ENCODE results near the gene KIF1A. TPM values are rescaled to one million over a fixed set of nuclear protein-coding genes. Genes with fewer than 3 reads are reported as not detected.

The KIF1A gene
- total and polyA plus RNA-seq, 2 of the 8 experiments (the other 6 are each of a cell fraction or from before 2014, with no cell fraction given), result 61.3 to 281 TPM

DNA sequence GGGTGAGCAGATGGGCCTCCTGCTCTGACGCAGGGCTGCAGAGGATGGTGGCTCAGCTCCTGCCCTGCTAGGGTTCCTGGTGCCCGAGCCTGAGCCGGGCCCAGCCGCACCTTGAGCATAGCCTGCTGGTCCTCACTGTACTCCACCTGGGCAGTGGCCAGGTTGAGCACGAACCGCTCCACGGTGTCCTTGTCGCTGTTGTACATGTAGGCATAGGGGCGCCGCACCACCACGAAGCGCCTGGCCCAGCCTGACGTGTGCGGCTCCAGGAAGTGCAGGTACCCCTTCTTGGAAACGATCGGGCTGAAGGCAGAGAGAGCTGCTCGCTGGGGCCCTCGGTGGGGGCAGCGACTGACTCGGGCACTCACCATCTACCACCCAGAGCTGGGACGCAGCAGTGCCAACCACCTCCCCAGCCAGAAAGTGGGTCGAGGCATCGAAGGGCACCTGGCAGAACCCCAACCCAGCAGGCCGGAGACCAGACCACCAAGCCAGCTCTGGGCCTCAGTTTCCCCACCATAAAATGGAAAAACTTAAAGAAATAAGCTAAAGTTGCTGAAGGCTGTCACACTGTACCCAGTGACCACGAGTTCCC is 101.0 kb downstream of the KIF1A start:
- Histone ChIP-seq H3K4me2 (ENCODE audit: insufficient read depth in 1 of 2, low read depth in 2 of 2, low read length in 2 of 2) (no peak overlapping the region), H2BK20ac (ENCODE audit: low read length) (no peak overlapping the region), H3K56ac (replicated peaks; ENCODE audit: insufficient read length, low read depth, low read length) (no peak overlapping the region), H3K23me2 (ENCODE audit: low read depth, low read length) (no peaks in the 10 kb centered on the region), H4K91ac (replicated peaks; ENCODE audit: insufficient read length, low read length) (no peak overlapping the region), H3K14ac (ENCODE audit: insufficient read length) (no peak overlapping the region), H3K9ac (replicated peaks in 1 of 4; ENCODE audit: extremely low read depth in 1 of 4, low read depth in 3 of 4, low read length in 3 of 4) (no peak overlapping the region), H2AFZ (ENCODE audit: low read length) (no peak overlapping the region), H3K4ac (replicated peaks; ENCODE audit: insufficient read length, low read depth, low read length) (no peak overlapping the region), H2BK5ac (ENCODE audit: low read depth, low read length) (no peak overlapping the region), H2BK120ac (replicated peaks; ENCODE audit: low read depth, low read length) (no peak overlapping the region), H3K4me1 (replicated peaks in 1 of 4; ENCODE audit: control insufficient read depth in 3 of 4, insufficient read depth in 4 of 4, low read length in 3 of 4) (no peaks in the 10 kb centered on the region; a peak in 1 of 7 replicates), H3K27me3 (replicated peaks in 1 of 4; ENCODE audit: control insufficient read depth in 3 of 4, extremely low read depth in 1 of 4, insufficient read depth in 3 of 4, low read length in 3 of 4) (no peaks in the 10 kb centered on the region), H3K9me3 (ENCODE audit: insufficient read depth in 2 of 2, low read depth in 1 of 2, low read length in 1 of 2) (no peaks in the 10 kb centered on the region), H3K79me2 (ENCODE audit: control insufficient read depth in 1 of 2, insufficient read depth in 2 of 2, low read length in 2 of 2) (no peaks in the 10 kb centered on the region), H4K5ac (ENCODE audit: insufficient read length, low read depth, low read length) (no peak overlapping the region), H4K20me1 (replicated peaks in 1 of 2; ENCODE audit: control insufficient read depth in 1 of 2, insufficient read depth in 2 of 2, low read length in 2 of 2) (peaks cover 13 to 20% of the 10 kb centered on the region in 2 experiments), H3K4me3 (ENCODE audit: extremely low read depth in 1 of 4, insufficient read depth in 2 of 4, low read depth in 3 of 4, low read length in 4 of 4) (no peak overlapping the region), H2AK5ac (ENCODE audit: low read depth, low read length) (no peak overlapping the region), H2BK12ac (ENCODE audit: low read depth, low read length) (no peak overlapping the region), H3K79me1 (ENCODE audit: low read depth, low read length) (peaks cover 2% of the 10 kb centered on the region), H3K36me3 (ENCODE audit: control insufficient read depth in 2 of 4, insufficient read depth in 4 of 4, low read length in 3 of 4) (peaks cover 22 to 72% (median 53%) of the 10 kb centered on the region in 4 experiments), H3K27ac (ENCODE audit: low read depth, low read length) (no peak overlapping the region), H3K23ac (ENCODE audit: insufficient read length) (no peak overlapping the region), H3K18ac (ENCODE audit: extremely low read depth, low read length) (no peak overlapping the region), H4K8ac (ENCODE audit: extremely low read depth, insufficient read depth, low read length) (no peak overlapping the region), H2BK15ac (ENCODE audit: low read length) (no peak overlapping the region)
- no peak for FAIRE-seq
- WGBS, 2 experiments (ENCODE audit: extremely low coverage in 1 of 2, insufficient coverage in 1 of 2, insufficient read length in 1 of 2, insufficient replicate concordance in 2 of 2, low coverage in 1 of 2, low lambda C conversion rate in 2 of 2, missing lambda C conversion rate in 1 of 2), result 94% methylated on average over 25 of the region's 25 CpGs; no CpG with 5 or more reads in 1 of the 2 experiments
- DNase-seq (ENCODE audit: low read depth in 1 of 2, low spot score in 2 of 2), result no peak
- TF ChIP-seq EGR1 (IDR thresholded peaks at IDR 0.05; ENCODE audit: borderline replicate concordance, low read depth, low read length) (no peak), CTBP2 (IDR thresholded peaks at IDR 0.05; ENCODE audit: borderline replicate concordance, insufficient read depth, insufficient read length, low read length) (no peak)
- TF ChIP-seq, protein P1, sequence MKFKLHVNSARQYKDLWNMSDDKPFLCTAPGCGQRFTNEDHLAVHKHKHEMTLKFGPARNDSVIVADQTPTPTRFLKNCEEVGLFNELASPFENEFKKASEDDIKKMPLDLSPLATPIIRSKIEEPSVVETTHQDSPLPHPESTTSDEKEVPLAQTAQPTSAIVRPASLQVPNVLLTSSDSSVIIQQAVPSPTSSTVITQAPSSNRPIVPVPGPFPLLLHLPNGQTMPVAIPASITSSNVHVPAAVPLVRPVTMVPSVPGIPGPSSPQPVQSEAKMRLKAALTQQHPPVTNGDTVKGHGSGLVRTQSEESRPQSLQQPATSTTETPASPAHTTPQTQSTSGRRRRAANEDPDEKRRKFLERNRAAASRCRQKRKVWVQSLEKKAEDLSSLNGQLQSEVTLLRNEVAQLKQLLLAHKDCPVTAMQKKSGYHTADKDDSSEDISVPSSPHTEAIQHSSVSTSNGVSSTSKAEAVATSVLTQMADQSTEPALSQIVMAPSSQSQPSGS (IDR thresholded peaks at IDR 0.05; ENCODE audit: low read length), result no peak
- POLR2A ChIA-PET (ENCODE audit: partially characterized antibody), result interaction anchor here (0.8 to 3.5 kb wide), 8 partner anchors 8 to 65 kb away, joined by 3 to 15 read pairs (median 4); no protein-coding TSS in a partner anchor
- CTCF ChIA-PET (ENCODE audit: partially characterized antibody), result interaction anchor here (0.6 to 1.1 kb wide), 2 partner anchors 17 to 46 kb away, joined by 3 to 4 read pairs; no protein-coding TSS in a partner anchor
